HG03103 (cell line): ENCODE measurements around the gene CD1C.
A peak's percentile ranks its signal among the peaks of the same experiment; 100 is the strongest.
"Not testable (repeated sequence)": the region's sequence is repeated elsewhere in the genome, so short reads cannot be mapped to it uniquely, and the experiment has no call there.

Experiments
- ATAC-seq: cut with Tn5 transposase; IDR thresholded peaks from one replicate; pipeline ENCODE4 v1.9.1; 2021; ENCODE audit warnings: low read depth; ENCODE audit not compliant: unreplicated experiment

Gene CD1C

DNA sequence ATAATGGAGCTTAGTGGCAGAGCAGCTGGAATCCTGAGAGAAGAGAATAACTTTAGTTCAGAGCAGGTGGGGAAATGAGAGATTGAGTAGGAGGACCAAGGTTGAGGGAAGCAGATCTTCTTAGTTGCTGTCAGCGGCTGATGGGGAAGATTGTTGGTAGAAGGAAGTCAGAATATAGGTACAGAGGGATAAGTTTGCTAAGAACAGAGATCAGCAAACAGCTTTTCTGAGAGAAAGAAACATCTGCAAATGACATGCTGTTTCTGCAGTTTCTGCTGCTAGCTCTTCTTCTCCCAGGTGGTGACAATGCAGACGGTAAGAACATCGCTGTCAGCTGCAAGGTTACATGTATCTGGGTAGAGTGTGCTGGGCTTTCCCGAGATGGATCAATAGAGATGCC, at the start of gene CD1C:
TSS of gene CD1C (plus strand) at position 113 of the 400 bp plus-strand sequence. CDS start at position 255, 142 bp downstream.
- ATAC-seq = no peak

DNA sequence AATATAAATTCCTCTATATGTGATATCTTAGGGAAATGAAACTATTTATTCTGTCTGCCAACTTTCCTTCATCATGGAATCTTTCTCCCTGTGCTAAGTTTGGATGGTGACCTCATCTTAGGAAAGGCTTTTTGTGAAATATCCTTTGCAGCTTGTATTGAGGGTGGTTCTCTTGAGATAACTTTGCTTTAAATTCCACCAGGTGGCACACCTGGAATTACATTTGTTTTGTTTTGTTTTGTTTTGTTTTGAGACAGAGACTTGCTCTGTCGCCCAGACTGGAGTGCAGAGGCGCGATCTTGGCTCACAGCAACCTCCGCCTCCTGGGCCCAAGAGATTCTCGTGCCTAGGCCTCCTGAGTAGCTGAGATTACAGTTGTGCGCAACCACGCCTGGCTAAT, 43.1 kb upstream of the CD1C start:
- no peak for ATAC-seq

DNA sequence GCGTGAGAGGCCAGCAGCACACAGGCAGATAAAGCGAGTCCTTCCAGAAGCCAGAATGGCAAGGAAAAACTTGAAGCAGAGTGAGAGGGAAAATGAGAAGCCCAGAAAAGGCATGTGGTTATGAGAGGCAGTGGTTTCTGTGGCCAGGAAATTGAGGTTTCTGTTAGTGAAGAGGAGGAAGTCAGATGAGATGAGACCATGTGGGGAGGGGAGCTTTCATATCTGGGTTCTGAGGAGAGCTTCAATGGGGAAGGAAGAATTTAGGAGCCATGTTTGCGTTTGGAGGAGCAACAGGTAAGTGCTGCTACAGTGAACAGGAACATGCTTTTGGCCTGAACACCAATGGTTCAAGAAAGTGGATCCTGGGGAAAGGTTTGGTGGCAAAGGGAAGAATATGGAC, 41.6 kb upstream of the CD1C start:
- ATAC-seq = peak; percentile 87

DNA sequence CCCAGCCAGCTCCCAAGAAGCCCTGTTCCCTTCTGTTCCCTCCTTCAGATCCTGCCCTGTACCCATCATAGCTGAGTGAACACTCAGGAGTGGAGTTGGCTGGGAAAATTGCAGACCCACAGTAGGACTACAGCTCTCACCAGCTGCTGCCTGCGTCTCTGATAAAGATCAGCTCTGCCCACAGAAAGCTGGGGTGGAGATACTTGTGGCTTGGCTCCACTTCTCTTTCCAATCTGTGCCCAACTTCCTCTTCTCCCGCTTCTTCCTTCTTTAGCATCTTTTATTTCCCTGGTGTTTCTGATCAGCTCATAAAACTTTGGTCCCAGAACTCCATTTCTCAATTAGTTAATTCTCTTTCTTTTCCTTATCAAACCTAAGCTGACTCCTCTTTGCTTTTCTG, 41.0 kb upstream of the CD1C start:
- ATAC-seq = no peak

DNA sequence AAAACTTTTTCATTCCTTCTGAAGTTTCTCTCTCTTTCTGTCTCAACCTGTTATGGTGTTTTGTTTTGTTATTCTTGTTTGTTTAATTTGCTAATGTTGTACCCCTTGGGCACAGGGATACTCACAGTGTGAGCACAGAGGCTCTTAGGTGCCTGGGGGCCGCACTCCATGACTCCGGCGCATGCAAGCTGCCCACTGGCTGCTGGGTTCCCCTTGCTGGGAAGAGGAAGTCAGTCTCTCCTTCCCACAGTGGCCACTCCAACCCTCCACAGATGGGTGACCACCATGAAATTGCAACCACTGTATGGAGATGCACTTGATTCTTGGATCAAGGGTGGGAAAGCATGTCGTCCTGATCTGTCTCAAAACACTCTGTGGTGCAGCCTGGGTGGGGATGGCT, 40.1 kb upstream of the CD1C start:
- ATAC-seq = no peak

DNA sequence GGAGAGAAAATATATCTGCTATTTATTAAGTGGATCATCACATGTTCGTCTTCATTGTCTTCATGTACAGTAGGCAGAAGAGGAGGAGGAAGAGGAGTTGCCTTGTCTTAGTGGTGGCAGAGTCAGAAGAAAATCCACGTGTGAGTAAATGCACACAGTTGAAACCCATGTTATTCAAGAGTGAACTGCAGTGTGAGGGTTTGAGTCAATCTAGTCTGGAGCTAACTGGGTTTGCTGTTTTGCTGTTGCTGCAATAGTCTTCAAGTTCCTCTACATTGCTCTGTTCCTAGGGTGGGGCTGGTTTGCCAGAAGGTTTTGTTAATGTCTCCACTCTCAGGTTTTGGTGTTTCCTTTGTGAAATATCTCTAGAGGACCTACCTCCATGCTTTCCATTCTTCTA, 38.6 kb upstream of the CD1C start:
- ATAC-seq = no peak

DNA sequence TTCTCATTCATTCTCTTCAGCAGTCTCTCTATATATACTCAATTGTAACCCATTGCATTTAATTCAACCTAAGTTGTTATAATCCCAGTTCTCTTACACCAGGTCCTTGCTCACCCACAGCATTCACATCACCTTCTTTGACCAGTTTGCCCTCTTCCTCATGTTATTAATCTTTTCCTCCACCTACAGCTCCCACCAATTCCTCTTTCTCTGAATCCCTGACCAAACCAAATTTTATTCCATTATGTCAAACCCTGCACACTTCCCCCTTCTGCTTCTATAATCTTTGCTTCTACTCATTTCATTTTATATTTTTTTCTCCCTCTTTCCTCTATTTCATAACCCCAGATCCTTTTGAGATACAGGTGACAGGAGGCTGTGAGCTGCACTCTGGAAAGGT, 34.1 kb upstream of the CD1C start:
- ATAC-seq = no peak

DNA sequence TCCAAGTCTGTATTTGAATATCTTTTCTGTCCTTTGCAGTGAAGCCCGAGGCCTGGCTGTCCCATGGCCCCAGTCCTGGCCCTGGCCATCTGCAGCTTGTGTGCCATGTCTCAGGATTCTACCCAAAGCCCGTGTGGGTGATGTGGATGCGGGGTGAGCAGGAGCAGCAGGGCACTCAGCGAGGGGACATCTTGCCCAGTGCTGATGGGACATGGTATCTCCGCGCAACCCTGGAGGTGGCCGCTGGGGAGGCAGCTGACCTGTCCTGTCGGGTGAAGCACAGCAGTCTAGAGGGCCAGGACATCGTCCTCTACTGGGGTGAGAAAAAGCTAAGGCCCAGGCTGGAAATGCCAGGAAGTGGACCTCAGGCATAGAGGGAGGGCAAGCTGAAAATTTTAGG, 33.0 kb upstream of the CD1C start:
- not testable (repeated sequence) for ATAC-seq

DNA sequence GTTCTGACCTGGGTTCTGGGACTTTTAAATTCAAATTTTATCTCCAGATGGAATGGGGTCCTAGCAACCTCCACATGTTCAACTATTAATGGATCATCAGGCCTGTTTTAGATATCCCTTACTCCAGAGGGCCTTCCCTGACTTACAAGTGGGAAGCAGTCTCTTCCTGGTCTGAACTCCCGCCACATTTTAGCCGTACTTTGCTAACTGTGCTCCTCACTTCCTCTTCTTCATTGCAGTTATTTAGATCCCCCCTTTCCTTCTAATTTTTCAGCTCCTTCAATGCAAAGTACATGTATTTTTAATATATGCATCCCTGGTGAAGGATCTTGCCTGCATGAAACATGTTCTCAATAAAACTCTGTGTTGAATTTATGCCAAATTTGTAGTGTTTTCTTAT, 31.8 kb upstream of the CD1C start:
- ATAC-seq = no peak

DNA sequence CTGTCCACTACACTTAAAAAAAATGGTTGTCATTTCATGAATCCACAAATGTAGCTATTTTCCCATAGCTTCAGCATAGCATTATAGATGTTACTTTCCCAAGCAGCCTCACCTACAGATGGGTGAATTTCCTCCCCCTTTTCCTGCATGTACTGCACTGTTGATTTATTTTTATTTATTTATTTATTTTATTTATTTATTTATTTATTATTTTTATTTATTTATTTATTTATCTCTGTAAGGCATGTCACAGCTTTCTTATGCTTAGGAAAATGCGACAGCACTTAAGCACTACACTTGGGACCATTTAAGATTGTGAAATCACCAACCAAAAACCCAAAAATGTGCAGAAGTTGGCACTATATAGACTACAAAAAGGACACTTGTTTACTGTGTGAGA, 30.6 kb upstream of the CD1C start:
- ATAC-seq = no peak

DNA sequence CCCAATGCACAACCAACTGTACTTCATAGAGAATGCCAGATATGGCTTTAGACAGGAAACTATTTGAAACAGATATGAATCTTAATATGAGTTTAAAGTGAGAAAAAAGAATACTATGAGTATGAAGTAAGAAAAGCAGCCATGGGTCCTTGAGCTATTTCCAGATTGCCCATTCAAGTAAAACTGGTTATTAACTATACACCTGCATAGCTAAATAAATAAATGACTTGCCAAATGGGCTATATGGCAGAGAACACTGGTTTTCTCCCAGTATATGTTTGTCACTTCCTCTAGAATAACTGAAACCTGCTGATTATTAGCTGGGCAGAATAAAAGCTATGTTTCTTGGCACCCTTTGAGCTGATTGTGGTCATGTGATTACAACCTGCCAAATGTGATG, 17.0 kb upstream of the CD1C start:
- no peak for ATAC-seq

DNA sequence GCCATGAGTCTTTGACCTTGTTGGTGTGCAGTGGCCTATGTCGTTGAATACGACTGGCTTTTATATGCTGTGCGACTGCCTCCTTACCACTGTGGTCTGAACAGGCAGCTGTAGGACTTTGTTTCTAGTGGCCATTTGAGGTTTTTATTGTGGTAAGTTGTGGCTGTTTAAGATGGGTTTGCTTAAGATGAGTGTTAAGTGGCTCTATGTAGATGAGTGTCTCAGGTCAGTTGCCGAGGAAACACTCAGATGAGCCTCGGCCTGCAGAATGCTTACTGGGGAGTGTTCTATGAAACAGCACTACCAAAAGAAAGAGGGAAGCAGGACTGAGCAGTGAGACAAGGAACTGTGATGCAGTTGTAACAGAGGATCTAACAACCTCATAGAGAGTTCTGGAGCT, 14.9 kb upstream of the CD1C start:
- ATAC-seq = no peak

DNA sequence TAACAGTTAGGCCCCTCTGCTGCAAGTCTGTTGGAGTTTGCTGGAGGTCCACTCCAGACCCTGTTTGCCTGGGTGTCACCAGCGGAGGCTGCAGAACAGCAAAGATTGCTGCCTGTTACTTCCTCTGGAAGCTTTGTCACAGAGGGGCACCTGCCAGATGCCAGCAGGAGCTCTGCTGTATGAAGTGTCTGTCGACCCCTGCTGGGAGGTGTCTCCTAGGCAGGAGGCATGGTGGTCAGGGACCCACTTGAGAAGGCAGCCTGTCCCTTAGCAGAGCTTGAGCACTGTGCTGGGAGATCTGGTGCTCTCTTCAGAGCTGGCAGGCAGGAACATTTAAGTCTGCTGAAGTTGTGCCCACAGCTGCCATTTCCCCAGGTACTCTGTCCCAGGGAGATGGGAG, 7.3 kb upstream of the CD1C start:
- not testable (repeated sequence) for ATAC-seq

DNA sequence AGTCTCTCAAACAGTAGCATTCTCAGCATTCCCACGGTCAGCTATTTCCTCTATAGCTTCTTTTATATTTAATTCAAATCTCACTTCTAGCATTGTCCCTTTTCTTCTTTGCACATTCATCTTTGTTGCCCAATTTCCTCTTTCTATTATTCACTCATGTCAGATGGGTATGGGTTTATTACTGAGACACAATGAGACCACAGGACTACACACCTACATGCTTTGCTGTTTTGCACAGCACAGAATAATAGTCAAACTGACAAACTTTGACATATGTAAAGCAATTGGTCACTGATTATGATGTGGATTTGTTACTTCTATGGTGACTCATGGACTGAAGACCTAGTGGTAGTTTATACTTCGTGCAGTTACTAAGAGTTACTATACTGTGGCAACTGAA, 5.8 kb upstream of the CD1C start:
- peak; percentile 38 for ATAC-seq

DNA sequence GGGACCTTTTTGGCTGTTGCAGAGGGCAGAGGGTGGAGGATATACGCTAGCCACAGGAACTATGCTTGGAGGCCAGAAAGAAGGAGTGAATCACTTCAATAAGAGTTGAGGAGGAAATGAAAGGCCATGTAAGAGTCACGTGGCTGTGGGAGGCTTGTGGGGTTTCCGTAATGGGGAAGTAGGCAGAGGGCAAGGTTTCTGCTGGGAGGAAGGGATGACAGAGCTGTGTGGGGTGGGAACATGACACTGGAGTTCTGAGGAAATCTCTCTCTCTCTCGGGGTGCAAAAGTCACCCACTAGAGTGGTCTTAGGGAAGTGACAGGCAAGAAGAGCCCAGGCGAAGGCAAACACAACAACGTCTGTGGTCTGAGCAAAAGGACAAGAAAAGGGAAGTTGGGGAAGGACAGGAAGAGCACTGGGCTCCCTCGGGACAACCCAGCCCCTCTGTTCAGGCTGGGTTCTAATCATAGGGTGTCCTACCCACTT, 3.9 kb upstream of the CD1C start:
- peak; percentile 66 for ATAC-seq

DNA sequence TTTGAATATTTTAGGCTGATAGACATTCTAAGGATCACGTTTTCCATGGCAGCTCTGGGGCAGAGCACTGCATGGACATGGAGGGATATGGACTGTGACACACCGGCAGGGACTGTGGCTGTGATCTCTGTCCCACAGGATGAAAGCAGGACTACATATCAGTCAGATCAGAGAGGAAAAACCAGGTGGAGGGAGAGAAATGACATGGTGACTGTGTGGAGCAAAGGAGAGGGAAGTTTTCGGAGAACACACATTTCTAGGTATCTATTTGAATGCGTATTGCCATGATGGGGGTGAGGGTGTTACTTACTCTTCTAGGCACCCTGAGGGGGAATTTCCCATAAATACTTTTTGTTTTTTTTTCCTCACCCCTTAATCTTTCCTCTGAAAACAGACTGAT, 3.2 kb upstream of the CD1C start:
- no peak for ATAC-seq

DNA sequence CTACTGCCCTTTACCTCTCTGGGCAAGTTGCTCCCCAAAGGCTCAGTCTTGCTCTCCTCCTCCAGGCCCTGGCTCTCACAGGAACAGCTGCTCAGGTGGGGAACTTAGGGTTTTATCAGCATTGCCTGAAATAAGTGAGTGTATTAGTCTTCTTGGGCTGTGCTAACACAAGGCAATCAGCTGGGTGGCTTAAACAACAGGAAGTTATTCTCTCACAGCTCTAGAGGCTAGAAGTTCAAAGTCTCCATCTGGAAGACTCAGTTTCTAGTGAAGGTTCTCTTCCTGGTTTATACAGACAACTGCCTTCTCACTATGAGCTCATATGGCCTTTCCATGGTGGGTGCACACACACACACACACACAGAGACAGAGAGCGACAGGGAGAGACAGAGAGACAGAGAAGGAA, 2.8 kb upstream of the CD1C start:
- ATAC-seq = no peak

DNA sequence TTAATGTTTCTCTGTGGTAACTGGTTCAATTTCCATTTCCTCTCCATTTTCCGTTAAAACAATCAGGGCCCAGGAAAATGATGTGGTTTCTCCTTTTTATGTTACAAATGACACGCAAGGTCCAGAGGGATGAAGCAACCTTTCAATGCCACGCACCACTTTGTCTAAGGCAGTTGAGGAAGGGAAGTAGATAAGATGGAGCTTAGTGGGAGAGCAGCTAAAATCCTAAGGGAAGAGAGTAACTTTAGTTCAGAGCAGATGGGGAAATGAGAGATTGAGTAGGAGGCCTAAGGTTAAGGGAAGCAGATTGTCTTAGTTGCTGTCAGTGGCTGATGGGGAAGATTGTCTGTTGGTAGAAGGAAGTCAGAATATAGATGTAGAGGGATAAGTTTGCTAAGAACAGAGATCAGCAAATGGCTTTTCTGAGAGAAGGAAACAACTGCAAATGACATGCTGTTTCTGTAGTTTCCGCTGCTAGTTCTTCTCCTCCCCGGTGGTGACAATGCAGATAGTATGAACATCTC, 660 bp downstream of the CD1C start:
- no peak for ATAC-seq

DNA sequence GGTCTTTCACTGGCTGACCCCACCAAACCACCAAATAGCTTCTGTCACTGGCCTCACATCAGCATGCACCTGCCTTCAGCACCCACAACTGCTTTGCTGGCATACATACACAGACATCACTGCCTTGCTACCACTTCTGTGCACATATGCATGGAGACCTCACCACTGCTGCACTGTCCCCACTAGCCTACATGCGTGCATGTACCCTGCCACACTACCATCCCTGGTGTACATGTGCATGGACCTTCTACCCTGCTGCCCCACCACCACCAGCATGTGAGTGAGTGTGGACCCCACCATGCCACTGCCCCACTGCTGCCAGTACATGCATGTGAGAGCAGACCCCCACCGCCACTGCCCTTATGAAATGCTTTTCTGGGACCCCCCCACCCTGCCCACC, 6.1 kb downstream of the CD1C start:
- ATAC-seq = no peak

DNA sequence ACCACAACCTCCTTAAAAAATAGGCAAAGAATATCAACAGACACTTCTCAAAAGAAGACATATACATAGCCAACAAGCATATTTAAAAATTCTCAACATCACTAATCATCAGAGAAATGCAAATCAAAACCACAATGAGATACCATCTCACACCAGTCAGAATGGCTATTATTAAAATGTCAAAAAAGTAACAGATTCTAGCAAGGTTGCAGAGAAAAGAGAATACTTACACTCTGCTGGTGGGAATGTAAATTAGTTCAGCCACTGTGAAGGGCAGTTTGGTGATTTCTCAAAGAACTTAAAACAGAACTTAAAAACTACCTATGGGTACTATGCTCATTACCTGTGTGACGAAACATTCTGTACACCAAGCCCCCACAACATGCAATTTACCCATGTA, 20.9 kb downstream of the CD1C start:
- no peak for ATAC-seq

DNA sequence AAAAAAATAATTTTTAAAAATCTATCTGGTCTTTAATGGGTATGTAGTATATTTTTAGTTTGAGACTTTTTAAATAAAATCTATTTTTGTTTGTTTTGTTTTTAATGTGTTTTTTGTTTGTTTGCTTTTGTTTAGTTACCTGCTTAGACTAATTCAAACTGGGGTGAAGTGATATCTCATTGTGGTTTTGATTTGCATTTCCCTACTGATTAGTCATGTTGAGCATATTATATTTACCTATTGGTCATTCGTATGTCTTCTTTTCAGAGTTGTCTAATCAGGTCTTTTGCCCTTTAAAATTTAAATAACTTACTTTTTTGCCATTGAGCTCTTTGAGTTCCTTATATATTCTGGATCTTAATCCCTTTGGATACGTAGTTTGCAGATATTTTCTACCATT, 21.3 kb downstream of the CD1C start:
- ATAC-seq = no peak

DNA sequence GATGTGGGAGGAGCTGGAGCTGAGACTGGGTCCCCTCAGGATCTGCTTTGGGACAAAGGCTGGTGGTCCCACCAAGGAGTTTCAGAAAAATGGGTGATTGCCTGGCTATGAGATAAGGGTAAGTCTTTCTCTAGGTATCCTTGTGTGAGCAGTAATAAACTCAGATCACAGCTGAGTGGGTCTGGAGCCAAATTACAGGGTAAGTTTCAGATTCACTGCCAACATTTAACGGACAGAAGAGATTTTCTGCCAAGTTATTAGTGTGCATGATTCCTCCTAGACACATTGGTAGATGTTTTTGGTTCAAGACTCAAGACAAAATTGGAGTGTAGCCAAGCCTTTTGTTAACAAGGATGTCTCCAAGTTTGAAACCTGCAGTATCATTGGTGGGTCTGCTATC, 34.1 kb downstream of the CD1C start:
- no peak for ATAC-seq

DNA sequence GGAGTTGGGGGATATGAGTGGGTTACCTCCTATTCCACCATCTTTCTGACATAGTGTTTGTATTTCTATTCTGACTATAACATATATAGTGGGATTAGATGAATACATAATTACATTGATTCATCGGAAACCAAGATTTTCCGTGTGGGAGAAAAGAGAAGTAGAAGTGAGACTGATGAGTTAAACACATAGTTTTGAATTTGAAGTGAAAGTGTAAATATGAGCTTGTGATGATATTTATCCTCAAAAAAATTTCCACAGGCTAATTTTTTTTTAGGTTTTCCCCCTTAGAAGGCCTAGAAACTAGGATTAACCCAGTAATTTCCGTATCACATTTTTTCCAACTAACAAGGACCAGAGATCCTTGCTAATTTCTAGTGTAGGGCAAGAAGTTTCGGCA, 34.7 kb downstream of the CD1C start:
- ATAC-seq = no peak
